ENCODE data around the gene ITFG2. TPM values are rescaled to one million over a fixed set of nuclear protein-coding genes. Genes with fewer than 3 reads are reported as not detected.

Gene ITFG2
- total and polyA plus RNA-seq, 9 of the 15 experiments (the other 6 are each of a cell fraction or from before 2014, with no cell fraction given): 15.0 to 22.8 (median 19.4) TPM

DNA sequence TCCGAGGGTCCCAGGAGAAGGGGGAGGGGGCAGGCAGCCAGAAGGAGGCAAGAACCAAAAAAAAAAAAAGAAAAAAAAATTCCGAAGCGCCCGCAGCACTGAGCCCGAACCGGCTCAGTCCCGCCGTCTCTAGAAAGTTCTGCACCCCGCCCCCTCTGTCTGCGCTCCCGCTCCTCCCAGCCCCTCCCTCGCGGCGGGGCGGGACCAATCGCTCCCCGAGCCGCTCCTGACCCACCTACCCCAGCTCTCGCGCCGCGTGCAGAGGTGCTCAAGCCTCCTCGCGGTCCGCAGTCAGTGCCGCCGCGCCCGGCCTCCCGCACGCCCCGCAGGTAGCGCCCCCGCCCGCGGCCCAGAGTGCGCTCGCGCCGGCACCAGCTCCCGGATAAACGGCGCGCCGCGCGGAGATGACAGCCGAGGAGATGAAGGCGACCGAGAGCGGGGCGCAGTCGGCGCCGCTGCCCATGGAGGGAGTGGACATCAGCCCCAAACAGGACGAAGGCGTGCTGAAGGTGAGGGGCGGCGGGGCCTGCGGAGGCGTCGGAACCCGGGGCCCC, 17.7 kb upstream of the ITFG2 start, which contains the start of gene FKBP4 (continued):
- TF ChIP-seq, protein P1, sequence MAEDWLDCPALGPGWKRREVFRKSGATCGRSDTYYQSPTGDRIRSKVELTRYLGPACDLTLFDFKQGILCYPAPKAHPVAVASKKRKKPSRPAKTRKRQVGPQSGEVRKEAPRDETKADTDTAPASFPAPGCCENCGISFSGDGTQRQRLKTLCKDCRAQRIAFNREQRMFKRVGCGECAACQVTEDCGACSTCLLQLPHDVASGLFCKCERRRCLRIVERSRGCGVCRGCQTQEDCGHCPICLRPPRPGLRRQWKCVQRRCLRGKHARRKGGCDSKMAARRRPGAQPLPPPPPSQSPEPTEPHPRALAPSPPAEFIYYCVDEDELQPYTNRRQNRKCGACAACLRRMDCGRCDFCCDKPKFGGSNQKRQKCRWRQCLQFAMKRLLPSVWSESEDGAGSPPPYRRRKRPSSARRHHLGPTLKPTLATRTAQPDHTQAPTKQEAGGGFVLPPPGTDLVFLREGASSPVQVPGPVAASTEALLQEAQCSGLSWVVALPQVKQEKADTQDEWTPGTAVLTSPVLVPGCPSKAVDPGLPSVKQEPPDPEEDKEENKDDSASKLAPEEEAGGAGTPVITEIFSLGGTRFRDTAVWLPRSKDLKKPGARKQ (CRISPR knock-in tag; IDR thresholded peaks at IDR 0.05): no peak
- no peak for TF ChIP-seq HNRNPK (IDR thresholded peaks at IDR 0.05; ENCODE audit: low read depth, low read length, poor library complexity, severe bottlenecking)
- no peak for TF ChIP-seq LARP7 (IDR thresholded peaks at IDR 0.05)
- TF ChIP-seq, protein P2, sequence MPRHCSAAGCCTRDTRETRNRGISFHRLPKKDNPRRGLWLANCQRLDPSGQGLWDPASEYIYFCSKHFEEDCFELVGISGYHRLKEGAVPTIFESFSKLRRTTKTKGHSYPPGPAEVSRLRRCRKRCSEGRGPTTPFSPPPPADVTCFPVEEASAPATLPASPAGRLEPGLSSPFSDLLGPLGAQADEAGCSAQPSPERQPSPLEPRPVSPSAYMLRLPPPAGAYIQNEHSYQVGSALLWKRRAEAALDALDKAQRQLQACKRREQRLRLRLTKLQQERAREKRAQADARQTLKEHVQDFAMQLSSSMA (CRISPR knock-in tag; IDR thresholded peaks at IDR 0.05): no peak
- TF ChIP-seq, protein P3, sequence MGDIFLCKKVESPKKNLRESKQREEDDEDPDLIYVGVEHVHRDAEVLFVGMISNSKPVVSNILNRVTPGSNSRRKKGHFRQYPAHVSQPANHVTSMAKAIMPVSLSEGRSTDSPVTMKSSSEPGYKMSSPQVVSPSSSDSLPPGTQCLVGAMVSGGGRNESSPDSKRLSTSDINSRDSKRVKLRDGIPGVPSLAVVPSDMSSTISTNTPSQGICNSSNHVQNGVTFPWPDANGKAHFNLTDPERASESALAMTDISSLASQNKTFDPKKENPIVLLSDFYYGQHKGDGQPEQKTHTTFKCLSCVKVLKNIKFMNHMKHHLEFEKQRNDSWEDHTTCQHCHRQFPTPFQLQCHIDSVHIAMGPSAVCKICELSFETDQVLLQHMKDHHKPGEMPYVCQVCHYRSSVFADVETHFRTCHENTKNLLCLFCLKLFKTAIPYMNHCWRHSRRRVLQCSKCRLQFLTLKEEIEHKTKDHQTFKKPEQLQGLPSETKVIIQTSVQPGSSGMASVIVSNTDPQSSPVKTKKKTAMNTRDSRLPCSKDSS (IDR thresholded peaks at IDR 0.05; ENCODE audit: low read depth, partially characterized antibody): no peak
- TF ChIP-seq, protein P4, sequence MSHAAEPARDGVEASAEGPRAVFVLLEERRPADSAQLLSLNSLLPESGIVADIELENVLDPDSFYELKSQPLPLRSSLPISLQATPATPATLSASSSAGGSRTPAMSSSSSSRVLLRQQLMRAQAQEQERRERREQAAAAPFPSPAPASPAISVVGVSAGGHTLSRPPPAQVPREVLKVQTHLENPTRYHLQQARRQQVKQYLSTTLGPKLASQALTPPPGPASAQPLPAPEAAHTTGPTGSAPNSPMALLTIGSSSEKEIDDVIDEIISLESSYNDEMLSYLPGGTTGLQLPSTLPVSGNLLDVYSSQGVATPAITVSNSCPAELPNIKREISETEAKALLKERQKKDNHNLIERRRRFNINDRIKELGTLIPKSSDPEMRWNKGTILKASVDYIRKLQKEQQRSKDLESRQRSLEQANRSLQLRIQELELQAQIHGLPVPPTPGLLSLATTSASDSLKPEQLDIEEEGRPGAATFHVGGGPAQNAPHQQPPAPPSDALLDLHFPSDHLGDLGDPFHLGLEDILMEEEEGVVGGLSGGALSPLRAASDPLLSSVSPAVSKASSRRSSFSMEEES (CRISPR knock-in tag; IDR thresholded peaks at IDR 0.05): no peak
- TF ChIP-seq ATF1 (CRISPR knock-in tag; IDR thresholded peaks at IDR 0.05): no peak
- TF ChIP-seq ATF1 (tag; IDR thresholded peaks at IDR 0.05): peak; percentile 16; the same call in 1 of the 2 replicates
- no peak for TF ChIP-seq CREBBP (IDR thresholded peaks at IDR 0.05; ENCODE audit: low read depth, low read length)
- peak; percentile 44 for TF ChIP-seq HNRNPLL (IDR thresholded peaks at IDR 0.05; ENCODE audit: low read depth, low read length, poor library complexity, severe bottlenecking)
- no peak for TF ChIP-seq MLLT1 (IDR thresholded peaks at IDR 0.05)
- TF ChIP-seq RUNX1 (IDR thresholded peaks at IDR 0.05; ENCODE audit: low read depth): no peak
- TF ChIP-seq ZNF143 (CRISPR knock-in tag; IDR thresholded peaks at IDR 0.05): no peak
- TF ChIP-seq CXXC5 (CRISPR knock-in tag; IDR thresholded peaks at IDR 0.05): peak; percentile 72
- TF ChIP-seq SPI1 (IDR thresholded peaks at IDR 0.05; ENCODE audit: borderline replicate concordance, low read depth, low read length): no peak
- TF ChIP-seq PHF8 (IDR thresholded peaks at IDR 0.05; ENCODE audit: borderline replicate concordance, low read length): peak; percentile 58; the same call in 1 of the 2 replicates
- TF ChIP-seq TBP (optimal IDR thresholded peaks at IDR 0.05; ENCODE audit: low read depth, low read length): peak; percentile 63
- no peak for TF ChIP-seq SMARCA5 (IDR thresholded peaks at IDR 0.05)
- TF ChIP-seq TCF15 (CRISPR knock-in tag; IDR thresholded peaks at IDR 0.05): no peak
- TF ChIP-seq RAD51 (IDR thresholded peaks at IDR 0.05; ENCODE audit: borderline replicate concordance, low read depth): no peak

All from K562 (cell line).